Ovary (tissue), 3 donors: ENCODE results near the gene NSMCE1.

ENCODE experiments used
- EP300 ChIP-seq: sonication (generic); formaldehyde crosslinking; IDR thresholded peaks from one replicate; pipeline ENCODE4 v1.6.1; 2017; ENCODE audit warnings: antibody characterized with exemption
- TF ChIP-seq, protein P1 (sequence below), 3 donors: fragments of 450-650 bp in 2 of 3; fragments of 200-600 bp in 1 of 3; IDR thresholded peaks; one replicate each; pipeline versions ENCODE4 v1.5.1 to v1.8.0; 2016 to 2022; ENCODE audit warnings: antibody characterized with exemption in 3 of 3, mild to moderate bottlenecking in 1 of 3
- donor health status: DM: no; HTN: no; CAD: no.

DNA sequence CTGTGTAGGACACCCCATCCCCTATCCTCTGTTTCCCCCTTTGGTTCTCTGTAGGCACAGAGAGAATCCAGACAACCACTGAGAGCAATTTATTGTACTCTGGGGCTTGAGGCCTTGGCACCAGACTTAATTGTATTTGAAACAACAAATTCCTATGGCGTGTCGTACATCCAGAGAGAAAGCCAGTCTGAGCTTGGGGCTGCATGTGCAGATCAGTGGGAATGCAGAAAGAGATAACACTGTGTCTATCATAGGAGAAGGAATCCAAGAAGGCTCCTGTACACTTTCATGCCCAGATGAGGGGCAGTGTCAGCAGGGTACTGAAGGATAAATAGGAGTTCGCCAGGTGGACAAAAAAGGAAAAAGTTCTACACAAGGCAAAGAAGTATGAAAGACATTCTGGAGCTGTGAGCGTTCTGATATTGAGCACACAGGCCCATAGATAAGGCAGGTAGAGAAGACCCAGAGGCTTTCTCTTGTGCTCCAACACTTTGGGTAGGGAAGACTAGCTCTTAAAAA is 23.2 kb upstream of the NSMCE1 start:
- no peak for TF ChIP-seq EP300
- TF ChIP-seq, protein P1, sequence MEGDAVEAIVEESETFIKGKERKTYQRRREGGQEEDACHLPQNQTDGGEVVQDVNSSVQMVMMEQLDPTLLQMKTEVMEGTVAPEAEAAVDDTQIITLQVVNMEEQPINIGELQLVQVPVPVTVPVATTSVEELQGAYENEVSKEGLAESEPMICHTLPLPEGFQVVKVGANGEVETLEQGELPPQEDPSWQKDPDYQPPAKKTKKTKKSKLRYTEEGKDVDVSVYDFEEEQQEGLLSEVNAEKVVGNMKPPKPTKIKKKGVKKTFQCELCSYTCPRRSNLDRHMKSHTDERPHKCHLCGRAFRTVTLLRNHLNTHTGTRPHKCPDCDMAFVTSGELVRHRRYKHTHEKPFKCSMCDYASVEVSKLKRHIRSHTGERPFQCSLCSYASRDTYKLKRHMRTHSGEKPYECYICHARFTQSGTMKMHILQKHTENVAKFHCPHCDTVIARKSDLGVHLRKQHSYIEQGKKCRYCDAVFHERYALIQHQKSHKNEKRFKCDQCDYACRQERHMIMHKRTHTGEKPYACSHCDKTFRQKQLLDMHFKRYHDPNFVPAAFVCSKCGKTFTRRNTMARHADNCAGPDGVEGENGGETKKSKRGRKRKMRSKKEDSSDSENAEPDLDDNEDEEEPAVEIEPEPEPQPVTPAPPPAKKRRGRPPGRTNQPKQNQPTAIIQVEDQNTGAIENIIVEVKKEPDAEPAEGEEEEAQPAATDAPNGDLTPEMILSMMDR (IDR thresholded peaks at IDR 0.05) = no peak
